HS-5 (cell line): ENCODE measurements around the gene MPV17L.
"Not testable (repeated sequence)": the region's sequence is repeated elsewhere in the genome, so short reads cannot be mapped to it uniquely, and the experiment has no call there.

ENCODE experiments used
- DNase-seq: peaks from one replicate; pipeline ENCODE4 v3.0.0-alpha.2; 2012; ENCODE audit warnings: low read depth

MPV17L gene

DNA sequence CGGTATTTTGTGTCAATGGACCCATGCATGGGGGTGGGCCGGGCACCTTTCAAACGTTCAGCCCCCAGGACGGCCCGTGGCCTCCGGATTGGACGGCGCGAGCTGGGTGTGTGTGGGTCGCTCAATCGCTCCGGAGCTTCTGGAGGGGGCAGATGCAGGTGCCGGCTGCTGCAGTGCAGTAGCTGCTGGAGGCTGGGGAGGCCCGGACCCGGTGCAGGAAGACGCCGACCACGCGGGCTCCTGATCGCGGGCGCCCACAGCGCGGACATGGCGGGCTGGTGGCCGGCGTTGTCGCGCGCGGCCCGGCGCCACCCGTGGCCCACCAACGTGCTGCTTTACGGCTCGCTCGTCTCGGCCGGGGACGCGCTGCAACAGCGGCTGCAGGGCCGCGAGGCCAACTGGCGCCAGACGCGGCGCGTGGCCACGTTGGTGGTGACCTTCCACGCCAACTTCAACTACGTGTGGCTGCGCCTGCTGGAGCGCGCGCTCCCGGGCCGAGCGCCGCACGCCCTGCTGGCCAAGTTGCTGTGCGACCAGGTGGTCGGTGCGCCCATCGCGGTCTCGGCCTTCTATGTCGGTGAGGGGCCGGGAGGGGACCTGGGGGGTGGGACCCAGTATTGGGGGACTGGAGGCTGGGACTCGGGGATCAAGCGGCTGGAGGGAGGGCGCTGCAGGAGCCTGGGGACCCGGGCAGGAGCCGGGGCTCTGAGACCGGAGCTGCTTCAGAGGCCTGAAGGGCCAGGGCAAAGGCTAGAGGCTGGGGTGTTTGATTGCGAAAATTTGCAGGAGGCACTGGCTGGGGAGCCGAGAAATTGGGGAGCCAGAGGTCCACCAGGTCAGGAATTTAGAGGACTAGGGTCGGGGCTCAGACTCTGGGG, at the start of gene MPV17L:
Gene MPV17L (plus strand): TSS at position 124 of the 878 bp plus-strand sequence. CDS start 144 bp downstream, at position 268.
- not testable (repeated sequence) for DNase-seq

DNA sequence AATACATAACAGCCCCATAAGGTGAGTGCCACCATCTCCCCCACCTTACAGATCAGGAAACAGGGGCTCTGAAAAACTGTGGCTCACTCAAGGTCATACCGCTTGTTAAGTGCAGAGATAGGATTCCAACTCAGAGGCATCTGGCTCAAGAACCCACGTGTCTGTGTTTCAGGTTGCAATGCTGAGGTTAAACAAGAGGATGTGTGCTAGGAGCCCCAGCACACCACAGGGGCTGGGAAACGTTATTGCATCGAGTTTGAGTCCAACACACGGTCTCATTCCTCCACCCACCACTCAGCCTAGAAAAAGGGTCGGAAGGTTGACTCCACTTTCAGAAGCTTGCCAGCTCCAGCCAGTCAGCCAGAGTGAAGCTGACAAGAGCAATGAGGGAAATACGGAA, 46.8 kb upstream of the MPV17L start:
- DNase-seq: not testable (repeated sequence)

DNA sequence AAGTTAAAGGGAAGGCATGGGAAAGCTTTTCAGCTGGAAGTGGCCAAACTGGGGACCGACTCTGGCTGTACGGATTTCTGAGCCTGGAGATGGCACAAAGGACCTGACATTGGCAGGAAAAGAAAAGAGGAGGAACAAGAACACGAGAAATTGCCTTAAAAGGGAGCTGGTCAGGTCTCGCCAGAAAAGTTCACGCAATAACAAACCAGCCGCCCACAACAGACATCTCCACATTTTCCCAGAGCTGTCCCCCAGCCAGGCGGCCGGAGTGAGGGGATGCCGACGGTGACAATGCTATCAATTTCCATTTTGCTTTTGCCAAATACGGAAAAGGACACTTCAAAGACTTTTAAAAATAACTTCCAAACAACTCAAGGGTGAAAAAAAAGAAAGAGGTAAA, 44.3 kb upstream of the MPV17L start:
- DNase-seq: not testable (repeated sequence)

DNA sequence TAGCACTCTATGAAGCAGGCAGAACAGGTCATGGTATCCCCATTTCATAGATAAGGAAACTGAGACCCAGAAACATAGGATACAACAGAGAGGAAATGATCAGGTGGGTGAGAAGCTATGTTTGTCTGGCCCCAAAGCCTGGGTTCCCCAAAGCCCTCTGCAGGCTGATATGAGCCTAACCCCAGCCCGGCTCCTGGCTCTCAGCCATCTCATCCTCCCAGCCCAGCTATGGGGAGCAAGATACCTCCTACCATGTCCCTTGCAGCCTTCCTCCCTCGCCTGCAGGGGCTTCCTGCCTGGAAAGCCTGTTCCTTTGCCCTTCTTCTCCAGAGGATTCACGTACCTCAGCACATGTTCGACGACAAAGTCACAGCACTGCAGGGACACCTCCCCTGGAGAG, 43.8 kb upstream of the MPV17L start:
- not testable (repeated sequence) for DNase-seq

DNA sequence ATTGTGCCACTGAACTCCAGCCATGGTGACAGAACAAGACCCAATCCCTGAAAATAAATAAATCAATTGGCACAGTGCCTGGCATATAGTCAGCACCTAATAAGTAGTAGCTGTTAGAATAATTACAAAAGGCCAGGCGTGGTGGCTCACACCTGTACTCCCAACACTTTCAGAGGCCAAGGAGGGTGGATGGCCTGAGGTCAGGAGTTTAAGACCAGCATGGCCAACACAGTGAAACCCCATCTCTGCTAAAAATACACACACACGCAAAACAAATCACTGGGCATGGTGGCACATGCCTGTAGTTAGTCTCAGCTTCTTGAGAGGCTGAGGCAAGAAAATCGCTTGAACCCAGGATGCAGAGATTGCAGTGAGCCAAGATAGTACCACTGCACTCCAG, 42.7 kb upstream of the MPV17L start:
- not testable (repeated sequence) for DNase-seq

DNA sequence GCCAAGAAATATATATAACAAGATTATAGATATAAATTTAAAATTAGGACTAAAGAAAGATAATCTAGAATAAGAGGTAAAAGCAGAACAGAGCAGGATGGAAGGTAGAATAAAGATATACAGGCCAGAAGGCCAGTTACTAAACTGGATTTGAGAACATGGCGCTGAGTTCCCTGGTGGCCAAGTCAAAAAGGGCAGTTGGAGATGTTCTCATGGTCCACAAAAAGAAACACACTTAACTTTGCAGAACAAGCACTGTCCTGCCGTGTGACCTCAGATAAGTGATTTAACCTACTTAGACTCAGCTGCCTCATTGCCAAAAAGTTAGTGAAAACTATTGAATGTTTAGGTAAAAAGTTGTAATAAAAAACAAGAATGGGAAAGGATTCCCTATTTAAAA, 40.7 kb upstream of the MPV17L start:
- DNase-seq: not testable (repeated sequence)

DNA sequence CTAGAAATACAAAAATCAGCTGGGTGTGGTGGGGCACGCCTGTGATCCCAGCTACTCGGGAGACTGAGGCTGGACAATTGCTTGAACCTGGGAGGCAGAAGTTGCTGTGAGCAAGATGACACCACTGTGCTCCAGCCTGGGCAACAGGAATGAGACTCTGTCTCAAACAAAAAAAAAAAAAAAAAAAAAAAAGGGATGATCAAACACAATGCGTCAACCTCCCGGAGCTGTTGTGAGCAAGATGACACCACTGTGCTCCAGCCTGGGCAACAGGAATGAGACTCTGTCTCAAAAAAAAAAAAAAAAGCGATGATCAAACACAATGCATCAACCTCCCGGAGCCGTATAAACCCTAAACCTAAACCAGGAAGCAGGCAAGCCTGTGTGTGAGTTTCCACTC, 38.1 kb upstream of the MPV17L start:
- DNase-seq: not testable (repeated sequence)

DNA sequence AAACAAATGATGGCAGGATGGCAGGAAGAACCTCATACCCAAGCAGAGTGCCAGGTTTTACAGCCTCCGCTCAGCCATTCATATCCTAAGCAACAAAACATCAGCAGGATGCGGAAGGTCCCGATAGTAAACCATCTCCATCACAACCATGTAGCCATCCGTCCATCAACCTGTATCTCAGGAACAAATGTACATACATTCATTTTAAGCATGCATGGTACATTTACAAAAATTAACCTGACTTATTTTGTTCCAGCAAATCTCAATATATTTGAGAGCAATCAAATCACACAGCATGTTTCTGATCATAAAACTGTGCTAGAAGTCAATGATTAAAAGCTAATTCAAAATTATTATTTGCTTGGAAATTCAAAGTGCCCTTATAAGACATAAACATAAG, 17.4 kb upstream of the MPV17L start, which contains the start of gene NPIPA5:
Gene NPIPA5 (minus strand): TSS at position 101 of the 400 bp plus-strand sequence. CDS start 0 bp downstream, at position 101.
- not testable (repeated sequence) for DNase-seq

DNA sequence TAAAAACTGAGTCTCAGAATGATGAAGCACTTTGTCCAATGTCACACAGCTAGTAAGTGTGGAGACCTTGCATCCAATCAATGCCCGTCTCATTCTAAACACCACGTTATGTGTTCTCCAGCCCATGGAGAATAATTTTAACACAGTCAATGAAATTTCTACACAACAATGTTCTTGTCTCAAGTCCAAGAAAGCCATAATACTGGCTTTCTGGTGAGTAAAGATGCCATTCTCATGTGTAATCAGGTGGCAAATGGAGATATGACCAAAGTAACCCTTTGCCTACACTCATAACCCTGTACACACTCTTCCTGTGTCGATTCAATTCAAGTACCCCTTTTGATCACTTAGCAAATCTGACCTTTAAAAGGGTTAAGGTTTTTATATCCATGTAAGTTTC, 12.7 kb upstream of the MPV17L start:
- DNase-seq: peak; percentile 13

DNA sequence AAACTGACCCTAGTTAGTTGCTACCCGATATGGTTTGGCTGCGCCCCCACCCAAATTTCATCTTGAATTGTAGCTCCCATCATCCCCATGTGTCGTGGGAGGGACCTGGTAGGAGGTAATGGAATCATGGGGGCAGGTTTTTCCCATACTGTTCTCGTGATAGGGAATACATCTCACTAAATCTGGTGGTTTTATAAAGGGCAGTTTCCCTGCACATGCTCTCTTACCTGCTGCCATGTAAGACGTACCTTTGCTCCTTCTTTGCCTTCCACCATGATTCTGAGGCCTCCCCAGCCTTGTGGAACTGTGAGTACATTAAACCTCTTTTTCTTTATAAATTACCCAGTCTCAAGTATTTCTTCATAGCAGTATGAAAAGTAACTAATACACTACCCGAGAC, 7.5 kb upstream of the MPV17L start:
- not testable (repeated sequence) for DNase-seq

DNA sequence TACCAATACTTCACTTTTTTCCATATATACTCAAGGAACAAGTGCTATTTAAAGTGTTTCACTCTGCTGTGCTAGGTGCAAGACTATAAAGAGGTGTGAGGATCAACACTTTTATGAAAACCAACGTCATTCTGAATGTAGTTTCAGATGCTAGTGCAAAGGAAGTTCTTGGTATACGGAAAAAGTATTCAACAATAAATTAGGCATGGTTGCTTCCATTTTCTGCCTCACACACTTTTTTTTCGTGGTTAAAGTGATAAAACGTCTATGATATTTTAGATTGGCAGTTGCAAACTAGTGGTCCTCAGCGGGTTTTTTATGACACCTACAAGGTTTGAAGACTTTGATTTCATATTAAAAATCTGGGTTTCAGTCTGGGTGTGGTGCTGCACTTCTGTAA, 5.6 kb upstream of the MPV17L start:
- not testable (repeated sequence) for DNase-seq

DNA sequence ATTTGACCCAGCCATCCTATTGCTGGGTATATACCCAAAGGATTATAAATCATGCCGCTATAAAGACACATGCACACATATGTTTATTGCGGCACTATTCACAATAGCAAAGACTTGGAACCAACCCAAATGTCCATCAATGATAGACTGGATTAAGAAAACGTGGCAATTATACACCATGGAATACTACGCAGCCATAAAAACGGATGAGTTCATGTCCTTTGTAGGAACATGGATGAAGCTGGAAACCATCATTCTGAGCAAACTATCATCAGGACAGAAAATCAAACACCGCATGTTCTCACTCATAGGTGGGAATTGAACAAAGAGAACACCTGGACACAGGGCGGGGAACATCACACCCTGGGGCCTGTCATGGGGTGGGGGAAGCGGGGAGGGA, 2.5 kb upstream of the MPV17L start:
- DNase-seq: not testable (repeated sequence)

DNA sequence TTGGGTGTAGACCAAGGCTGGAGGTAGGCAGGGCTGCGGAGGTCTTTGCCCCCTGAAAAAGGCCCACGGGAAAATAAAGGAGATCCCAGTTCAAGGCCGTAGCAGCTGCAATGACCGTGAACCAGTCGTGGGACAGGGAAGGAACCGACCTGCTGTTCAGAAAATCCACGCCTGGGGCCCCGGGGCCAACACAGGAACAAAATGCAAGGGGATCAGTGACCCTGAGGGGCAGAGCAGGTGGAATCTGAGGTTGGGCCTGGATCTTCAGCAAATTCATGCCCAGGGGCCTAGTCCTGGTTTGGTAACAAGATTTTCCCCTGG, 915 bp downstream of the MPV17L start:
- not testable (repeated sequence) for DNase-seq

DNA sequence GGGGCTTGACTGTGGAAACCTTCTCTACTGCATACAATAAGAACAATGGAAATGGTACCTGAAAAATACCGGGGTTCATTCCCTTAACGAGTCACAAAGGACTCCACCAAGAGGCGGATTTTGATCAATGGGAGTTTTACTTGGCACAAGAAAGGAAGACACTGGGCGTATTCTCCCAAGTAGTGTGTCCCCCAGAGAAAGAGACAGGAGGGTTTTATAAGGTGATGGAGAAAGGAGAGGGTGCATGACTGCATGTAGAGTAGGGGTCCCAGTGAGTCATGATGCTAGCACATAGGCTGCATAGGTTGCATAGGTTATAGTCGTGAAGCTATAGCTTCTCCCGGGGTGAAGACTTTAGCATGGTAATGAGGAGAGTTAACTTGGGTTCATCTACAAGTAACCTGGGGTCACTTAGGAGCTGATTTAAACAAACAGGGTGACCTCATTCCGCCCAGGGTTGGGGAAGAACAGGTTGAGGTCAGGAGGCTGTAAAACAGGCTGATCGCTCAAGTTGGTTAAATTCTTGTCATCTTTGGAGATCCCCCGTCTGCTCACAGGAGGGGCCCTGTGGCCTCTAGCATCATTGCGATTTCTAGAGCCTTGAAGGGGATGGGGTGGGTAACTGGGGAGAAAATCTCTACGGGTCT, 1.5 kb downstream of the MPV17L start:
- no peak for DNase-seq

DNA sequence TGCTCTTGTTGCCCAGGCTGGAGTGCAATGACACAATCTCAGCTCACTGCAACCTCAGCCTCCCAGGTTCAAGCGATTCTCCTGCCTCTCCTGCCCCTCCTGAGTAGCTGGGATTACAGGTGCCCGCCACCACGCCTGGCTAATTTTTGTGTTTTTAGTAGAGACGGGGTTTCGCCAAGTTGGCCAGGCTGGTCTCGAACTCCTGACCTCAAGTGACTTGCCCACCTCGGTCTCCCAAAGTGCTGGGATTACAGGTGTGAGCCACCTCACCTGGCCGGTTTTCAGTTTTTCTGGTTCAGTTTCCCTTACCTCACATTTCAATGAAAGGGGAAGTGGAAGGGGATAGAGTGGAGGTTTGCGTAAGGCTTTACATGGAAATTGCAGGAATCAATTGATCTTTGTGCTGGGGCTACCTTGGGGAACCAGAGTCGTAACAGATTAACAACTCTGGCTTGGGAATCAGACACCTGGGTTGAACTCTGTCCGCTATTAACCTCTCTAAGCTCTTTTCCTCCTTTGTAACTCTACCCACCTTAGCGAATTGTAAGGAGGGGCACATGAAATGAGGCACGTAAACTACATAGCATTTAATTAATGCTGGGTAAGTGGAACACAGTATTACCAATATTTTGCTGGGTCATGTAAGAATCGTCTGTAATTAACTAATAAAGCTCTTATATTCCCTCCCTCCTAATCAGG, 3.2 kb downstream of the MPV17L start:
- no peak for DNase-seq

DNA sequence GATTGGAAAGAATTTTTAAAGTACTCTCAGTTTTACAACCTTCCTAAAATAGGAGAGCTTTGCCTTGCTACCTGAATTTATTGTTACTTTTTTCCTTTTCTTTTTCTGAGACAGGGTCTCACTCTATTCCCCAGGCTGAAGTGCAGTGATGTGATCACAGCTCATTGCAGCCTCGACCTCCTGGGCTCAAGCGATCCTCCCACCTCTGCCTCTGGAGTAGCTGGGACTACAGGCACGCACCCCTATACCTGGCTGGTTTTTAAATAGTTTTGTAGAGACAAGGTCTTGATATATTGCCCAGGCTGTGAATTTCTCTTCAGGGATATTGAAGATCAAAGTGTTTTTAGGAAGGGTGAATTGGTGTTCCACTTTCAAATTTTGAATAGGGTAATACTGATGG, 3.8 kb downstream of the MPV17L start:
- no peak for DNase-seq

DNA sequence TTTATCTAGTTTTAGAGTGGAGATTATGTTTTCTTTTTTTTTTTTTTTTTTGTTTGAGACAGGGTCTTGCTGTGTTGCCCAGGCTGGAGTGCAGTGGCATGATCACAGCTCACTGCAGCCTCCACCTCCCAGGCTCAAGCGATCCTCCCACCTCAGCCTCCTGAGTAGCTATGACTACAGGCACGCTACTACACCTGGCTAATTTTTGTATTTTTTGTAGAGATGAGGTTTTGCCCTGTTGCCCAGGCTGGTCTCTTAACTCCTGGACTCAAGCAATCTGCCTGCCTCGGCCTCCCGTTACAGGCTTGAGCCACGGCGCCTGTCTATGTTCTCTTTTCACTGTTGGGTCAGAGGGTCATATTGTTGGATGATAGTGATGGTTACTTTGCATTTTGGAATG, 4.8 kb downstream of the MPV17L start:
- not testable (repeated sequence) for DNase-seq

DNA sequence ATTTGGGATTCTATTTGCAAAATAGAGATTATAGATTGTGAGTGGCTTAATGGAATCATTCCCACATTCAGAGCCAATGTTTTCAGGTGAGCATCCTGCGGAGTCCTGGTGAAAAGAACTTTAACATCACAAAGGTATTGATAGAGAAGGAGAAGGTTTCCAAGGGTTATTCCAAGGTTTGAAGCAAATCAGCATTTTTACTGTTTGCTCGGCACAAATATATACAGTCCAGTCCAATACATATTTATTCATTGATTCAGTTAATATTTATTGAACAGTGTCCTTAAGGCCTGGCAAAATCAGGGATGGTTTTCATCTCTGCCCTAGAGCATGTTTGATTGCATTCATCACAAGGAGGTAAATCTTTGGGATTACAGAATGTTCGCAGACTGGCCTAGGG, 6.4 kb downstream of the MPV17L start:
- DNase-seq: no peak

DNA sequence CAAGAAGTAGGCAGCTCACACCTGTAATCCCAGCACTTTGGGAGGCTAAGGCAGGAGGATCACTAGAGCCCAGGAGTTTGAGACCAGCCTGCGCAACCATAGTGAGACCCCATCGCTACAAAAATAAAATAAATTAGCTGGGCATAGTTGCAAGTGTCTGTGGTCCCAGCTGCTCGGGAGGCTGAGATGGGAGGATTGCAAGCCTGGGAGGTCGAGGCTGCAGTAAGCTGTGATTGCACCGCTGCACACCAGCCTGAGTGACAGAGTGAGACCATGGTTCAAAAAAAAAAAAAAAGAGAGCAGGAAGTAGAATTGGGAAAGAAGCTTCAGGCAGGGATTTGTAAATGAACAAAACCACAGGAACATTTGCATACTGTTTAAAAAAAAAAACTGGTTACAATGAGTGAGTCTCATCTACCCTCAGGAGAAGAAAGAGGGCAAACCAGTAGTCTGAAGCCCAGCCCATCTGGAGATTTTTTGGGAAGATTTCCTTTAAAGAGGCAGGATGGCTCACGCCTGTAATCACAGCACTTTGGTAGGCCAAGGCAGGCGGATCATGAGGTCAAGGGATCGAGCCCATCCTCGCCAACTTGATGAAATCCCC, 7.9 kb downstream of the MPV17L start:
- DNase-seq: no peak

DNA sequence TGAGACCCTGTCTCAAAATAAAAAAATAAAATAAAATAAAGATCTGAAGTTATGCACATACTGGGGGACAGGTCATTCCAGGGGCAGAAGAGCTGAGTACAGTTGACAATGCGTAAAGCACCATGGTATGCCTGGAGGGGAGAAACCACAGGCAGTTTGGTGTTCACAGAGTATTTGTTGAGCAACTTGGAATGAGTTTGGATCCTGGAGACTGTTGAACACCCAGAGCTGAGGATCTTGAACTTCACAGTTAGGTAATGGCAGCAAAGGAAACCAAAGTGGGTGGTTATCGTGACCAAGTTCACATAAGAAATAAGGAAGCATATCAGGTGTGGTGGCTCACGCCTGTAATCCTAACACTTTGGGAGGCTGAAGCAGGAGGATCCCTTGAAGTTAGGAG, 8.5 kb downstream of the MPV17L start:
- DNase-seq: not testable (repeated sequence)

DNA sequence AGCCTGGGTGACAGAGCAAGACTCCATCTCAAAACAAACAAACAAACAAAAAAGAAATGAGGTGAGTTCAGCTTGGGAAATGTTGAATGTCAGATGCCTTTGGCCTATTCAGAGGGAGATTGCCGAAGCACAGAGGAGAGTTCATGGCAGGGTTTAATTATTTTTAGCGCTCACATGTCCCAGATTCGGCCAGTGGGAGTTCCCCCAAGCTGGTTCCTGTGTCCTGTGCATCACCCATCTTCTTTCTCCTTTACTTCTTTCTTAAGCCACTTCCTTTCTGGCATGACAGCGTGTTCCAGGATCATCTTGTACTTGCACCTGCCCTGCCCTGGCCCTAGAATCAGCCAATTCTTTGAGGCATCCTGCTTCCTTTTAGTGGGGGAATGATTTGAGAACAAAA, 9.2 kb downstream of the MPV17L start:
- DNase-seq: no peak

DNA sequence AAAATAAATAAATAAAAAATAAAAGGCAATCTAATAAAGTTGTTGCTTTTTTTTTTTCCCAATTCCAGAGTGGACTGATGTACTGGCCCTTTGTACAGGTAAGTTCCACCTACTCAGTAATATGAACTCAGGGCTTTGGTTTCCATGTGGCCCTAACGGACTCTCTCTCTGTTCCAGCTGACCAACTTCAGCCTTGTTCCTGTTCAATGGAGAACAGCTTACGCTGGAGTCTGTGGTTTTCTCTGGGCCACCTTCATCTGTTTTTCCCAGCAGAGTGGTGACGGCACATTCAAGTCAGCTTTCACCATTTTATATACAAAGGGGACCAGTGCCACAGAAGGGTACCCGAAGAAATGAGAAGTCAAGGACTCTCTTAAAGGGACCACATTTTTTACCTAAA, 12.2 kb downstream of the MPV17L start:
- DNase-seq: not testable (repeated sequence)
